GM06990 (cell line): ENCODE results near the gene ZNF148.

Experiments
- DNase-seq: peaks from one replicate; pipeline ENCODE4 v3.0.0-alpha.2; 2011; ENCODE audit not compliant: insufficient read length; ENCODE audit errors: extremely low read depth
- H3K27me3 ChIP-seq: replicated peaks from 2 replicates; pipeline ENCODE4 v1.6.0; 2011; ENCODE audit warnings: low read length; ENCODE audit not compliant: control insufficient read depth, insufficient read depth
- H3K36me3 ChIP-seq: 2 replicates; pipeline ENCODE4 v1.5.1; 2011; ENCODE audit warnings: low read length; ENCODE audit not compliant: control insufficient read depth, insufficient read depth
- H3K4me3 ChIP-seq: replicated peaks from 2 replicates; pipeline ENCODE4 v1.5.1; 2011; ENCODE audit warnings: low read depth, mild to moderate bottlenecking, control low read depth, low read length
- TF ChIP-seq, protein P1 (sequence below): IDR thresholded peaks from 2 replicates; pipeline ENCODE4 v1.5.1; 2011; ENCODE audit warnings: low read length, control low read depth, mild to moderate bottlenecking, inconsistent platforms; ENCODE audit not compliant: insufficient read depth, poor library complexity, severe bottlenecking

The ZNF148 gene

DNA sequence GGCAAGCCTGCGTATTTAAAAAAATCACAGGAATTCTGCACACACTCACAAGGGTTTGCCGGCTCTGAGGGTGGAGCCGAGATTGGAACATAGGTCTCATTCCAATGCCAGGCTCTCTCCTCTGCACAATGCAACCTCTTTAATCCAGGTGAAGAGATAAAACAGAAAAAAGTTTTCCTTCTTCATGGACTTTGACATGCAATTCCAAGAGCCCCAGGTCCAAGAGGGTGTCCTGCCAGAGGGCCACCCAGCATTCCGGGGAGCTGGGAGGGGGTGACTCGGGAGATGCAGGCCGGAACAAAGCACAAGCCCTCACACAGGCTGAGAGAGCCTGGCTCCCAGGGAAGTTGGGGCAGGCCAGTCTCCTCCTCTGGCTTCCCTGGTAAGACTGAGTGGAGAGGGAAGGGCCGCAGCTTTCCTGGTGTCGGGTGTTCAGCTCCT lies 155.8 kb downstream of the ZNF148 start:
- H3K4me3 ChIP-seq = no peak overlapping the region
- DNase-seq = no peak
- H3K36me3 ChIP-seq = no peaks in the 10 kb centered on the region
- no peaks in the 10 kb centered on the region for H3K27me3 ChIP-seq
- TF ChIP-seq, protein P1, sequence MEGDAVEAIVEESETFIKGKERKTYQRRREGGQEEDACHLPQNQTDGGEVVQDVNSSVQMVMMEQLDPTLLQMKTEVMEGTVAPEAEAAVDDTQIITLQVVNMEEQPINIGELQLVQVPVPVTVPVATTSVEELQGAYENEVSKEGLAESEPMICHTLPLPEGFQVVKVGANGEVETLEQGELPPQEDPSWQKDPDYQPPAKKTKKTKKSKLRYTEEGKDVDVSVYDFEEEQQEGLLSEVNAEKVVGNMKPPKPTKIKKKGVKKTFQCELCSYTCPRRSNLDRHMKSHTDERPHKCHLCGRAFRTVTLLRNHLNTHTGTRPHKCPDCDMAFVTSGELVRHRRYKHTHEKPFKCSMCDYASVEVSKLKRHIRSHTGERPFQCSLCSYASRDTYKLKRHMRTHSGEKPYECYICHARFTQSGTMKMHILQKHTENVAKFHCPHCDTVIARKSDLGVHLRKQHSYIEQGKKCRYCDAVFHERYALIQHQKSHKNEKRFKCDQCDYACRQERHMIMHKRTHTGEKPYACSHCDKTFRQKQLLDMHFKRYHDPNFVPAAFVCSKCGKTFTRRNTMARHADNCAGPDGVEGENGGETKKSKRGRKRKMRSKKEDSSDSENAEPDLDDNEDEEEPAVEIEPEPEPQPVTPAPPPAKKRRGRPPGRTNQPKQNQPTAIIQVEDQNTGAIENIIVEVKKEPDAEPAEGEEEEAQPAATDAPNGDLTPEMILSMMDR = no peak

DNA sequence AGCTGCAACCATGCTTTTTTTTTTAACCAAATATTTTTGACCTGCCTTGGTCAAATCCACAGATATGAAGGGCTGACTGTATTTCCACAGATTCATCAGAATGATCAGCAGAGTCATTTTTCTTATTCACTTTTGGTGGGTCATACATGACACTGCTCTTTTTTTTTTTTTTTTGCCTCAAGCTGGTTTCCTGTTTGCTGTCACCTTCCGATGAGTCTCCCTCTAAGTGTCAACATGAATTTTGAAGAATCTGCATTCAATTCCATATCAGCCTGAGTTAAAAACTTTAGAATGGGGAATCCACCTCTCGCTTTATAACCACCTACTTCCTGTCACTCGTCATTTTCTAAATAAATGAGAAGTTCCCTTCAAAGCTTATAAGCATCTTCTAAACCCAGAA lies 160.4 kb downstream of the ZNF148 start:
- Histone ChIP-seq H3K36me3 (no peaks in the 10 kb centered on the region), H3K4me3 (no peak overlapping the region), H3K27me3 (no peaks in the 10 kb centered on the region)
- TF ChIP-seq, protein P1 = no peak
- no peak for DNase-seq

DNA sequence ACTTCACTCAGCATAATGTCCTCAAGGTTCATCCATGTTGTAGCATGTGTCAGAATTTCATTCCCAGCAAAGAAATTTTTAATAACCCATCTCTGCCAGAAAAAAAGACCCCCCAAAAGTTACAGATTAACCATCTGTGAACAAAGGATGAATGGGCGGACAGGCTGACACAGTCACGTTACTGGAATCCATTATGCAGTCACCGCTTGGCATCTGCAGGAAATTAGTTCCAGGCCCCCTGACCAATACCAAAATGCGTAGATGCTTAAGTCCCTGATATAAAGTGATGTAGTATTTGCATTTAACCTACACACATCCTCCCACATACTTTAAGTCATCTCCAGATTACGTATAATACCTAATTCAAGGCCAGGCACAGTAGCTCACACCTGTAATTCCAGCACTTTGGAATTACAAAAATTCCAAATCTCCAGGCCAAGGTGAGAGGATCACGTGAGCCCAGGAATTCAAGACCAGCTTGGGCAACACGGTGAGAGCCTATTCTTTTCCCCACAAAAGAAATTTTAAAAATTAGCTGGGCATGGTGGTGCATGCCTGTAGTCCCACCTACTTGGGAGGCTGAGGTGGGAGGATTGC lies 161.1 kb downstream of the ZNF148 start:
- H3K27me3 ChIP-seq = no peaks in the 10 kb centered on the region
- no peak overlapping the region for H3K4me3 ChIP-seq
- H3K36me3 ChIP-seq = no peaks in the 10 kb centered on the region
- TF ChIP-seq, protein P1 = no peak
- no peak for DNase-seq

DNA sequence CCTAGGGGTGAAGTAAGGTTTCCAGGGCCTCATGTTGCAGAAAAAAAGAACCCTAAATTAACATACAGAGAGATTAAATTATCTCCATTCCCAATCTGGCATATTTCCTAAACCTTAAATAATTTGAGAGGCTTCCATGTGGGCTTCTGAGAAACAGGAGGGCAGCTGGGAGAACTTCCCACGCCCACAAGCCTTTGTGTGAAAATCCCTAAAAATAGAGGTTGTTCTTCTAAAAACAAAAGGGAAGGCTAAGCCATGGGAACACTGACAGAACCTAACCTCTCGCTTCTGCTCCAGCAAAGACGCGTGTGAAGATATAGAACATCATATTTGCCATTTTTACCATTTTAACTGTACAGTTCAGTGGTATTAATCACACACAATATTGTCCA lies 161.8 kb downstream of the ZNF148 start:
- H3K4me3 ChIP-seq = no peak overlapping the region
- DNase-seq = no peak
- no peaks in the 10 kb centered on the region for H3K36me3 ChIP-seq
- TF ChIP-seq, protein P1 = no peak
- H3K27me3 ChIP-seq = no peaks in the 10 kb centered on the region

DNA sequence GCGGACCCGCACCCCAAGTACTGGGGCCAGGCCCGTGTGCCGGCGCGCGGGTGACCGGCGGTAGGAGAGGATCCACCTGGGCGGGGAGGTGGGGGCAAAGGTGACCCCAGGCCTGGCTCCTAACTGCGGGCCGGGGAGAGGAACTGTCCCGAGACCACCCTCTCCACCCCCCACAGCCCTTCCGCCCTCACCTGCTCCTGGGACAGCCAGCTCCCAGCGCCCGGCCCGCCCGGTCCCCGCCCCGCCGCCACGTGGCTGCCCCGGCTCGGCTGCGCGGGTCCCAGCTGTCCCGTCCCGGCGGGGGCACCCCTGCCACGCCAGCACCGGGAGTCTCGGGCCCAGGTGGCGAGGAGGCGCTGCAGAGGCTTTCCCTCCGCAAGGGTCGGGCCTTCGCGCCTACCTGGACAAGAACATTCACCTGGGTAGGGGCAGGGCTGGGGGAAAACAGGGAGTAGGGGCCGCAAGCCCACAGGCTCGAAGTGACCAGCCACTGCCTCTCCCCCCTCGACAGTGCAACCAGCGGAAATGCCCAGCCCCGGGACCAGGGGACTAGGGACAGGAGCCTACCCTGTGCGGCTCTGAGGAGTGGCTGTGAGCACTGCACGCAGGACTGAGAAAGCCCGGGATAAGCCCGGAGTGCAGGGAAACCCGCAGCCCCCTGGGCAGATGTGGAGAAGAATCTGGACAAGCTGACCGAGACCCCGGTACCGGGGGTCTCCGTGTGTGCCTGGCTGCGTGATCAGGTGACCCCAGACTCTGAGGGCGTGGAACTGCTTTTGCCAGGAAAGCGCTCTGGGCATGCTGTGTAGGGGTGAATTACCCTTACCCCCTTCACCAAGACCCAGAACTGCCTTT lies 162.4 kb downstream of the ZNF148 start, which contains the start of gene SLC12A8:
Gene SLC12A8, minus strand, starts transcription at position 240 of the 855 bp plus-strand sequence. CDS start 1,399 bp downstream, outside the sequence.
- TF ChIP-seq, protein P1 = no peak
- Histone ChIP-seq H3K4me3 (peak within 1 kb of the TSS; percentile 56), H3K27me3 (no peaks in the 10 kb centered on the region), H3K36me3 (no peaks in the 10 kb centered on the region)
- DNase-seq = no peak
